ENCODE results near the gene MRPS30.
"Not testable (repeated sequence)": the region's sequence is repeated elsewhere in the genome, so short reads cannot be mapped to it uniquely, and the experiment has no call there.

The MRPS30 gene

GRCh38 chr5:44787731-44788130 lies 21.0 kb upstream of the MRPS30 start (continued):
- no peak for TF ChIP-seq INSM2 (tag by site-specific recombination; IDR thresholded peaks at IDR 0.05)
- TF ChIP-seq BCL6B (tag by site-specific recombination; IDR thresholded peaks at IDR 0.05): no peak
- no peak for TF ChIP-seq ZNF10 (tag by site-specific recombination; IDR thresholded peaks at IDR 0.05)
- TF ChIP-seq ZNF175 (tag by site-specific recombination; IDR thresholded peaks at IDR 0.05): no peak
- TF ChIP-seq TCF7L2 (IDR thresholded peaks at IDR 0.05; ENCODE audit: borderline replicate concordance, low read depth, low read length): no peak
- TF ChIP-seq HIC1 (tag by site-specific recombination; IDR thresholded peaks at IDR 0.05): no peak
- TF ChIP-seq ZNF791 (tag by site-specific recombination; IDR thresholded peaks at IDR 0.05): no peak
- no peak for TF ChIP-seq RBAK (tag by site-specific recombination; IDR thresholded peaks at IDR 0.05)
- TF ChIP-seq WT1 (tag by site-specific recombination; IDR thresholded peaks at IDR 0.05): no peak
- no peak for TF ChIP-seq ZNF777 (tag by site-specific recombination; IDR thresholded peaks at IDR 0.05; ENCODE audit: borderline replicate concordance)

GRCh38 chr5:44789372-44789995 lies 19.3 kb upstream of the MRPS30 start:
- H3K27ac ChIP-seq (ENCODE audit: extremely low read depth, low read depth, low read length); H3K9me3 ChIP-seq (ENCODE audit: control insufficient read depth, insufficient read depth, low read depth, low read length); H3K36me3 ChIP-seq (ENCODE audit: control insufficient read depth in 2 of 2, insufficient read depth in 1 of 2, low read length in 2 of 2); H3K4me1 ChIP-seq (ENCODE audit: control insufficient read depth, insufficient read depth, low read length); CTCF ChIA-PET; H3K4me3 ChIP-seq (ENCODE audit: low read depth, low read length); POLR2A ChIA-PET: not testable (repeated sequence)

- POLR2A ChIA-PET; H3K36me3 ChIP-seq (ENCODE audit: control insufficient read depth in 2 of 2, insufficient read depth in 1 of 2, low read length in 2 of 2); H3K27ac ChIP-seq (ENCODE audit: extremely low read depth, low read depth, low read length); H3K4me3 ChIP-seq (ENCODE audit: low read depth, low read length); H3K4me1 ChIP-seq (ENCODE audit: control insufficient read depth, insufficient read depth, low read length); H3K9me3 ChIP-seq (ENCODE audit: control insufficient read depth, insufficient read depth, low read depth, low read length); CTCF ChIA-PET: not testable (repeated sequence)
Measured at GRCh38 chr5:44792031-44792673, 16.6 kb upstream of the MRPS30 start.

- no peaks in the 10 kb centered on the region for H3K9me3 ChIP-seq (ENCODE audit: control insufficient read depth, insufficient read depth, low read depth, low read length)
Measured at GRCh38 chr5:44794371-44794770, 14.4 kb upstream of the MRPS30 start.

More at GRCh38 chr5:44794371-44794770, 14.4 kb upstream of the MRPS30 start:
- Histone ChIP-seq H3K4me3 (ENCODE audit: low read depth, low read length) (no peak overlapping the region), H3K4me1 (ENCODE audit: control insufficient read depth, insufficient read depth, low read length) (no peaks in the 10 kb centered on the region), H3K27ac (ENCODE audit: extremely low read depth, low read depth, low read length) (no peak overlapping the region), H3K36me3 (ENCODE audit: control insufficient read depth in 2 of 2, insufficient read depth in 1 of 2, low read length in 2 of 2) (no peaks in the 10 kb centered on the region)
- ChIA-PET POLR2A (no interaction called here), CTCF (no interaction called here)
- TF ChIP-seq YY1 (tag by site-specific recombination; IDR thresholded peaks at IDR 0.05) (no peak), ZNF664 (tag by site-specific recombination; IDR thresholded peaks at IDR 0.05) (no peak), PRDM2 (tag by site-specific recombination; IDR thresholded peaks at IDR 0.05; ENCODE audit: borderline replicate concordance) (no peak), ZNF324 (tag by site-specific recombination; IDR thresholded peaks at IDR 0.05) (no peak), ZNF600 (tag by site-specific recombination; IDR thresholded peaks at IDR 0.05) (no peak), HOXD13 (CRISPR knock-in tag; IDR thresholded peaks at IDR 0.05; ENCODE audit: borderline replicate concordance) (no peak), ZNF24 (tag by site-specific recombination; IDR thresholded peaks at IDR 0.05) (no peak), ZNF830 (tag by site-specific recombination; IDR thresholded peaks at IDR 0.05; ENCODE audit: low read depth) (no peak)
